PC-3 (cell line): ENCODE data around the gene BRINP2. TPM values are rescaled to one million over a fixed set of nuclear protein-coding genes. Genes with fewer than 3 reads are reported as not detected.

Source experiments
- ATAC-seq: fragments of 200-7000 bp; cut with Tn5 transposase; 2 replicates; pipeline ENCODE4 v1.9.1; 2020; ENCODE audit warnings: mild to moderate bottlenecking, moderate library complexity
- BruUV-seq: library from RNA; stranded (reverse); fragments of 400-500 nt; replicated peaks from 2 replicates; lab custom pipeline; 2021; lab: Mats Ljungman, UMichigan
- CTCF ChIA-PET: fragments of 300-600 bp; sonication (Branson Sonifier 250); formaldehyde crosslinking; loops from one replicate; lab custom pipeline; 2022; ENCODE audit warnings: antibody characterized with exemption; lab: Charles Lee
- POLR2A ChIA-PET: fragments of 300-600 bp; sonication (Branson Sonifier 250); formaldehyde crosslinking; loops from one replicate; lab custom pipeline; 2022; ENCODE audit warnings: antibody characterized with exemption; ENCODE audit not compliant: unreplicated experiment; lab: Charles Lee
- DNase-seq: peaks from one replicate; pipeline ENCODE4 v3.0.0-alpha.2; 2015
- H2AFZ ChIP-seq: fragments of 300-600 bp; sonication (generic); 2 replicates; pipeline ENCODE4 v1.6.0; 2016; ENCODE audit warnings: antibody characterized with exemption, low read length
- H3F3A ChIP-seq: fragments of 300-600 bp; sonication (generic); one replicate; pipeline ENCODE4 v1.6.0; 2017; ENCODE audit warnings: antibody characterized with exemption, low read length, control low read depth, mild to moderate bottlenecking; ENCODE audit not compliant: unreplicated experiment
- H3K27ac ChIP-seq: fragments of 300-600 bp; sonication (generic); 2 replicates; pipeline ENCODE4 v1.5.1; 2016; ENCODE audit warnings: mild to moderate bottlenecking, low read length
- H3K27me3 ChIP-seq: fragments of 300-600 bp; sonication (generic); 2 replicates; pipeline ENCODE4 v1.6.1; 2016; ENCODE audit warnings: low read length, mixed read lengths
- H3K36me3 ChIP-seq: fragments of 300-600 bp; sonication (generic); 2 replicates; pipeline ENCODE4 v1.6.1; 2016; ENCODE audit warnings: low read depth, mixed run types, low read length, mixed read lengths
- H3K4me1 ChIP-seq: fragments of 300-600 bp; sonication (generic); 2 replicates; pipeline ENCODE4 v1.5.1; 2016; ENCODE audit warnings: low read length; ENCODE audit not compliant: insufficient read depth
- H3K4me2 ChIP-seq: fragments of 300-600 bp; sonication (generic); 2 replicates; pipeline ENCODE4 v1.6.0; 2016; ENCODE audit warnings: low read length
- H3K4me3 ChIP-seq: fragments of 300-600 bp; sonication (generic); 2 replicates; pipeline ENCODE4 v1.5.1; 2016; ENCODE audit warnings: mild to moderate bottlenecking, low read length, mixed read lengths
- H3K79me2 ChIP-seq: fragments of 300-600 bp; sonication (generic); 2 replicates; pipeline ENCODE4 v1.6.1; 2017; ENCODE audit warnings: low read length, mixed read lengths
- H3K9ac ChIP-seq: fragments of 300-600 bp; sonication (generic); 2 replicates; pipeline ENCODE4 v1.6.0; 2016; ENCODE audit warnings: mild to moderate bottlenecking, low read length
- H3K9me2 ChIP-seq: fragments of 300-600 bp; sonication (generic); replicated peaks from 2 replicates; pipeline ENCODE4 v1.6.1; 2016; ENCODE audit warnings: mixed run types, low read length, mixed read lengths
- H3K9me3 ChIP-seq: fragments of 300-600 bp; sonication (generic); 2 replicates; pipeline ENCODE4 v1.6.1; 2016; ENCODE audit warnings: low read length, mixed read lengths
- H4K20me1 ChIP-seq: fragments of 300-600 bp; sonication (generic); 2 replicates; pipeline ENCODE4 v1.6.1; 2016; ENCODE audit warnings: low read length, mixed read lengths
- CTCF ChIP-seq: fragments of 300-600 bp; sonication (generic); conservative IDR thresholded peaks from 2 replicates; pipeline ENCODE4 v1.5.1; 2017; ENCODE audit warnings: antibody characterized with exemption, low read depth, mild to moderate bottlenecking, low read length
- EZH2 ChIP-seq: fragments of 300-600 bp; sonication (generic); IDR thresholded peaks from one replicate; pipeline ENCODE4 v1.6.1; 2017; ENCODE audit warnings: antibody characterized with exemption, mild to moderate bottlenecking, low read length; ENCODE audit not compliant: unreplicated experiment
- EZH2phosphoT487 ChIP-seq: fragments of 300-600 bp; sonication (generic); IDR thresholded peaks from 2 replicates; pipeline ENCODE4 v1.6.1; 2018; ENCODE audit warnings: mild to moderate bottlenecking, antibody characterized with exemption, low read length, borderline replicate concordance
- intact Hi-C: fragments of 100-400 bp; cut with micrococcal nuclease; formaldehyde crosslinking; loops from 2 replicates; pipeline ENCODE4 v1.9.0; 2023
- total RNA-seq: library from RNA; depleted of rRNA; stranded (reverse); fragments of >200 nt; gene quantifications from 2 replicates; pipeline ENCODE4 v1.2.3, GENCODE V29; 2014

BRINP2 gene
- total RNA-seq, 1 experiment from 2014 or later, result 2.6 TPM

GRCh38 chr1:177185209-177185608, 14.5 kb downstream of the BRINP2 start:
- no peak overlapping the region for H3K4me2 ChIP-seq
- no peaks in the 10 kb centered on the region for H3K79me2 ChIP-seq
- no peaks in the 10 kb centered on the region for H3F3A ChIP-seq
- no peaks in the 10 kb centered on the region for H3K27me3 ChIP-seq
- peaks cover 11% of the 10 kb centered on the region for H3K4me1 ChIP-seq
- H3K9me2 ChIP-seq, result no peaks in the 10 kb centered on the region
- no TSS peak for BruUV-seq
- H4K20me1 ChIP-seq, result no peaks in the 10 kb centered on the region
- intact Hi-C loops, result loop anchor here (5.0 to 10.0 kb wide), 2 partner anchors 47 to 760 kb away; no protein-coding TSS in a partner anchor
- no peak overlapping the region for H3K27ac ChIP-seq
- H3K9ac ChIP-seq, result no peak overlapping the region
- no peaks in the 10 kb centered on the region for H3K9me3 ChIP-seq
- POLR2A ChIA-PET, result no interaction called here
- CTCF ChIA-PET, result no interaction called here
- ATAC-seq (no peak), DNase-seq (peak; percentile 52)
- no peak overlapping the region for H3K4me3 ChIP-seq
- H3K36me3 ChIP-seq, result no peaks in the 10 kb centered on the region
- peak; percentile 64 for TF ChIP-seq CTCF
- TF ChIP-seq EZH2, result no peak
- no peak overlapping the region for H2AFZ ChIP-seq

GRCh38 chr1:177186639-177187038, 15.9 kb downstream of the BRINP2 start:
- intact Hi-C loops, result loop anchor here (5.0 to 10.0 kb wide), 2 partner anchors 46 to 758 kb away; no protein-coding TSS in a partner anchor

More at GRCh38 chr1:177186639-177187038, 15.9 kb downstream of the BRINP2 start:
- Histone ChIP-seq H3K9ac (no peak overlapping the region), H3K27me3 (no peaks in the 10 kb centered on the region), H4K20me1 (no peaks in the 10 kb centered on the region), H3K36me3 (no peaks in the 10 kb centered on the region), H3K4me2 (no peak overlapping the region), H3F3A (no peaks in the 10 kb centered on the region), H3K9me2 (no peaks in the 10 kb centered on the region), H3K4me3 (no peak overlapping the region), H3K4me1 (peaks cover 6% of the 10 kb centered on the region; the same call in 1 of the 2 replicates), H2AFZ (no peak overlapping the region), H3K27ac (no peak overlapping the region), H3K79me2 (no peaks in the 10 kb centered on the region), H3K9me3 (no peaks in the 10 kb centered on the region)
- ATAC-seq (no peak), DNase-seq (no peak)
- POLR2A ChIA-PET, result no interaction called here
- CTCF ChIA-PET, result no interaction called here
- no peak for TF ChIP-seq EZH2phosphoT487
- no peak for TF ChIP-seq CTCF
- TF ChIP-seq EZH2, result no peak
- no TSS peak for BruUV-seq
